Naive thymus-derived CD8-positive, alpha-beta T cell (primary cell): ENCODE measurements around the gene SMG1. TPM values are rescaled to one million over a fixed set of nuclear protein-coding genes. Genes with fewer than 3 reads are reported as not detected.
A peak's percentile ranks its signal among the peaks of the same experiment; 100 is the strongest.
"Not testable (repeated sequence)": the region's sequence is repeated elsewhere in the genome, so short reads cannot be mapped to it uniquely, and the experiment has no call there.

Experiments used
- ATAC-seq, 2 donors: fragments of 150-1000 bp; cut with Tn5 transposase in 1 of 2; sonication (Bioruptor Pico), chemical (Tn5 transposase) in 1 of 2; 1 replicate in 1 of 2; 2 replicates in 1 of 2; pipeline ENCODE4 v1.10.0; 2021; ENCODE audit warnings: mild to moderate bottlenecking in 2 of 2, moderate library complexity in 2 of 2
- POLR2A ChIA-PET: fragments of 350-600 bp; sonication (Branson Sonifier 250); formaldehyde crosslinking; loops from one replicate; lab custom pipeline; 2021; ENCODE audit warnings: antibody characterized with exemption; lab: Charles Lee
- DNase-seq, 10 donors: peaks; one replicate each; pipeline versions ENCODE4 v3.0.0 to v3.0.0-alpha.2; 2020 to 2022
- H3K27ac Mint-ChIP-seq, 10 donors: one replicate each; pipeline ENCODE4 v1.8.0; 2020 to 2022; ENCODE audit warnings: mild to moderate bottlenecking in 10 of 10, mixed read lengths in 10 of 10, moderate library complexity in 4 of 10, inconsistent platforms in 1 of 10
- H3K27me3 Mint-ChIP-seq, 5 donors: one replicate each; pipeline ENCODE4 v1.8.0; 2021 to 2022; ENCODE audit warnings: mixed read lengths in 5 of 5
- H3K36me3 Mint-ChIP-seq, 3 donors: one replicate each; pipeline ENCODE4 v1.8.0; 2020 to 2022; ENCODE audit warnings: mixed read lengths in 3 of 3, mild to moderate bottlenecking in 2 of 3, inconsistent platforms in 1 of 3
- H3K4me1 Mint-ChIP-seq, 4 donors: one replicate each; pipeline ENCODE4 v1.8.0; 2021 to 2022; ENCODE audit warnings: mixed read lengths in 4 of 4
- H3K4me3 Mint-ChIP-seq, 10 donors: one replicate each; pipeline ENCODE4 v1.8.0; 2020 to 2022; ENCODE audit warnings: mild to moderate bottlenecking in 10 of 10, mixed read lengths in 10 of 10, moderate library complexity in 6 of 10, inconsistent platforms in 1 of 10
- H3K9me3 Mint-ChIP-seq, 9 donors: one replicate each; pipeline ENCODE4 v1.8.0; 2020 to 2022; ENCODE audit warnings: mixed read lengths in 9 of 9, mild to moderate bottlenecking in 3 of 9, inconsistent platforms in 1 of 9, moderate library complexity in 1 of 9
- polyA plus RNA-seq, 3 donors: library from polyadenylated mRNA; unstranded; fragments of 300-500 nt; fragmentation: Illumina TruSeq; gene quantifications; one replicate each; pipeline ENCODE4 v1.2.3, GENCODE V29; 2021
- total RNA-seq, 8 experiments: library from RNA in 2 of 8; stranded (reverse) in 2 of 8; gene quantifications; one replicate each; pipeline ENCODE4 v1.2.3 and lab custom pipeline; 2021 to 2026

The SMG1 gene
- total and polyA plus RNA-seq, 5 experiments from 2014 or later = 8.4 to 139 (median 16.5) TPM

DNA sequence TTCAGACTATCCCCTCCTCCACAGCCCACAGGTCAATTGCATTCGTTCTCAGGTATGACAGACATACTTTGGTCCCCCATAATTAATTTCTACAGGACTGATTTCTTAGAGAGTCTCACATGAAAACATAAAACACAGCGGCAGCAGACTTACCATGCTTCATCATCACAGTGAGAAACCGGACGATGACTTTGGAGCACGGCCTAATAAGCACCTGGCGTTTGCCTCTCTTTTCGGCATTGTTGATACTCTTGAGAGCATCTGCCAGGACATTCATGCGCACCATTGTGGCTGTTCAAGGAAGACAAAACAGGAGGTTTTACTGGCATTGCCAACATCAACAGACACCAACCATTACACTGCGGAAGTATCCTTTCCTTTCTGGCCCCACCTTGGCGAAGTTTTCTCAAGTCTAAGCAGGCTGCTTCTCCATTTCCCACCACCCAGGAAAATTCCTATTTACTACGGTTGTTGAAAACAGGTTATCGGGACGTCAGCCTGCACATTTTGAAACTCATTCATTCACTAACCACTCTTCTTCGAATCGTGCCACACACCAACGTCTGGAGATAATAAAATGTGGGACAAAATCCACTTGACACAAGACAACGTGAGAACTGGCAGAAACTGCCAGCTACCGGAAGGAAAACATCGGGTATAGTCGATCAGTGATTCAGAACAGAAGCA, 137.2 kb downstream of the SMG1 start:
- Mint-ChIP-seq H3K9me3 (no peaks in the 10 kb centered on the region), H3K4me1 (peaks cover 26 to 60% (median 60%) of the 10 kb centered on the region in 4 donors), H3K27ac (peak overlapping the region; percentile 94 to 98 (median 96)), H3K4me3 (peak overlapping the region; percentile 94 to 99 (median 97)), H3K36me3 (peaks cover 32 to 82% (median 47%) of the 10 kb centered on the region in 3 donors), H3K27me3 (no peaks in the 10 kb centered on the region)
- DNase-seq = no peak
- POLR2A ChIA-PET = interaction anchor here (0.9 to 5.7 kb wide), 6 partner anchors 9 to 766 kb away, joined by 3 to 106 read pairs (median 10); partner anchors contain the start of genes ARL6IP1, SMG1 and VPS35L
- no peak for ATAC-seq

DNA sequence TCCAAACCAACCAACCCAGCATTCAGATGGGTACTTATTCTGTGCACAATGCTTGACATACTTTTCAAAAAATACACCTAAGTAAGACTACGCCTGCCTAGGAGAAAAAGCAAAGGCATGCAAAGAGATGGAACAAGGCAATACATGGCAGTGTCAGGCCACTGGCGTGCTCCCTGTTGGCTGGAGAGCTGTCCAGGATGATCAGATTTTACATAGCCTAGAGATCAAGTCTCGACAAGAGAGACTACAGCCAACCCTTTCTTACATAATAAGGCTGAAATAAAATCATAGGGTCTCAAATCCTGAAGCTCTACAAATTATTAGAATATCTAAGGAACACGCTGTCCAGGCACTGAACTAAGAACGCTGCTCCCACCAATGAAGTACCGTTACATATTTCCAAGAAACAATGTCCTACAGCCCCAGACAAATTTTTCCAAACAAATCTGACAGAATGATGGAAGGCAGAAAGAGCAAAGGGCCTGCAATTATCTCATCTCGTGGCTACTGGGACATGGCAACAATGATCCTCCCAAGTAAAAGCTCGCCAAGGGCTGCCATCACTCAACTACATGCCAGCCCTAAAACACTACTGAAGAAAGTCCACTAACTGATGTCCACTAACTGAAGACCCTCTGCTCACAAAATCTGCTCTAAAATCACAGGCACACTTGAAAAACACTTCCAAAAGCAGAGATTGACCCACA, 141.1 kb downstream of the SMG1 start:
- POLR2A ChIA-PET = no interaction called here

DNA sequence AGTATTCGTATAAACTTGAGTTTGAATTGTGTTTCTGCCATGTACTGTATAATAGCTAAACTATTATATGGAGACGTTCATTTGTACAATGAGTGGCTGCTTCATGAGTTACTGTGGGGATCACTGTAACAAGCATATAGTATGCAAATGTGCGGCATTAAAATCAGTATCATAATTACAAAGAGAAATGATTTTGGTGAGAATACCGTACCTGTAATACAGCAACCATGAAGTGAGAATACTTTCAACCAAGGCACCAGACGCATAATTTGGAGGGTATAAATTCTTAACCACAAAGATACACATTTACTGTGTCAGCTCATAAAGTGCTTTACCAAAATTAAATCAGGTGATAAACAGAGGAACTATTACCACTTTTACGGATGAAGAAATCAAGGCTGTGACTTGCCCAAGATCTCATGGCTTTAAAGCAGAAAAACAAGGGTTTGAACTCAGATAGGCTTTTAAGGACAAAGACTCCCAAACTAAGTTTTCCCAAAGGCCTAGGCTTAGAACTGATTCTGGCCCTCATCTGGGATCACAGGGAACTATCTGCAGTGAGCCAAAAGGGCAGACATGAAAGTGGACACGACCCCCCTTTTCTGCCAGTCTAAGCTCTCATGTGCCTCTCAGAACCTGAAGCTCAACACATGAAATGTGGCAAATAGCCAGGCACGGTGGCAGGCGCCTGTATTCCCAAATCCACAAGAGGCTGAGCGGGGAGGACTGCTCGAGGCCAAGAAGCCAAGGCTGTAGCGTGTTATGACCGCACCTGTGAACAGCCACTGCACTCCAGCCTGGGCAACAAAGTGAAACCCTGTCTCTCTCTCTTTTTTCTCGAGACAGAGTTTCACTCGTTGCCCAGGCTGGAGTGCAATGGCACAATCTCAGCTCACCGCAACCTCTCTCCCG, 142.5 kb downstream of the SMG1 start:
- H3K27ac Mint-ChIP-seq = peak overlapping the region in 4 of 10 donors; percentile 6 to 72 (median 41)
- ATAC-seq (no peak), DNase-seq (no peak)
- H3K9me3 Mint-ChIP-seq = no peaks in the 10 kb centered on the region
- POLR2A ChIA-PET = interaction anchor here (1.6 kb wide), 1 partner anchor 18 kb away, joined by 6 read pairs; the partner anchor contains the start of gene ARL6IP1
- H3K4me1 Mint-ChIP-seq = peaks cover 24 to 56% (median 48%) of the 10 kb centered on the region in 4 donors
- H3K4me3 Mint-ChIP-seq = no peak overlapping the region
- no peaks in the 10 kb centered on the region for H3K27me3 Mint-ChIP-seq
- H3K36me3 Mint-ChIP-seq = peaks cover 17 to 70% (median 40%) of the 10 kb centered on the region in 3 donors

More for the DNA sequence above, 141.1 kb downstream of the SMG1 start:
- Mint-ChIP-seq H3K4me3 (peak overlapping the region; percentile 17 to 57 (median 37)), H3K27ac (peak overlapping the region in 7 of 10 donors; percentile 29 to 78 (median 72)), H3K27me3 (no peaks in the 10 kb centered on the region), H3K4me1 (peaks cover 24 to 66% (median 60%) of the 10 kb centered on the region in 4 donors), H3K9me3 (no peaks in the 10 kb centered on the region), H3K36me3 (peaks cover 27 to 80% (median 46%) of the 10 kb centered on the region in 3 donors)
- DNase-seq (no peak), ATAC-seq (no peak)

DNA sequence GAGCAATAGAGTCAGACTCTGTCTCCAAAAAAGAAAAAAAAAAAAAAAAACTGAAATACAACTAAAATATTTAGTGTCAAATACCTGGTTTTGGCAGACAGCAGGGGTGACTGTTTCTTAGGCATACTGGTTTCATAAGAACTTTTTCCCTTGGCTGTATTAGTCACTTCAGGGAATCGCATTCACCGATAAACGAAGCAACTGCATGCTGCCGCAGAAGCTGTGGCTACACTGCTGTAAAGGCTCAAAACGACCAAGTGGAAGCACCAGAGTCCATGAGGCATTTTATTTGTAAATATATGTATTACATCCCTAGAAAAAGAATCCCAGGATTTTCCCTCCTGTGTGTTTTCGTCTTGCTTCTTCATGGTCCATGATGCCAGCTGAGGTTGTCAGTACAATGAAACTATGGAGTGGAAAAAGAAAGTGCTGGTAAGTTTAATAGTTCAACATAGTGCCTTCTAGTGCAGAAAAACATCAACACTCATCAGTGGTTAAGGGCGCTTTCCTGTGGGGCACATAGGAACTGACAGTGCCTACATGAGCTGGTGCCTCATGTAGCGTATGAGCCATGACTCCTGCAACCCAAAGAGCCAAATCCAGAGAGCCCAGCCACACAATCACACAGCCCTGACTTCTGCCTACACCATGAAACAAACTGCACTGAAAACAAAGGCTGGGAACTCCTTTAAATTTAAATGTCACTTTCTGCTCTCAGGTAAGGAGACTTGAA, 143.3 kb downstream of the SMG1 start:
- Mint-ChIP-seq H3K9me3 (no peaks in the 10 kb centered on the region), H3K4me1 (peaks cover 15 to 48% (median 40%) of the 10 kb centered on the region in 4 donors), H3K36me3 (peaks cover 8 to 64% (median 31%) of the 10 kb centered on the region in 3 donors), H3K27me3 (no peaks in the 10 kb centered on the region), H3K27ac (peak overlapping the region in 4 of 10 donors; percentile 6 to 72 (median 36)), H3K4me3 (peak overlapping the region in 2 of 10 donors; percentile 31 to 43)
- ATAC-seq (peak; percentile 23 to 41), DNase-seq (no peak)
- POLR2A ChIA-PET = interaction anchor here (1.6 kb wide), 1 partner anchor 19 kb away, joined by 6 read pairs; the partner anchor contains the start of gene ARL6IP1

DNA sequence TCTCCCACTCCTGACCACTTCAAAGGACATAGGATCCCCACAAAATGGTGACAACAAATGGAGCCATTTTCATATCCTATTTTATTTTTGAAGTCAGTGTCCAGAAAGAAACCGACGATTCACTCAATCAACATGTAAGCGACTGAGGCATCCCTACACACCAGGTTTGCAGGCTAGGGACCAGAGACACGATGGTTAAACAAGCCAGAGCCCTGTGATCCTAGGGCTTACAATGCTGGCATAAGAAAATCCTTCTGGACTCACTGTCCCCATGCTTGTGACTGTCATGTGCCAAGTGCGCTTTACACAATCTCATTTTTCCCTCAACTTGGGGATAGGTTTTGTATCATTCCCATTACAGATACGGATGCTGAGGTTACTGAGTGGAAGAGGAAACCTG, 145.0 kb downstream of the SMG1 start:
- H3K27me3 Mint-ChIP-seq, ATAC-seq, DNase-seq, H3K4me3 Mint-ChIP-seq, POLR2A ChIA-PET, H3K9me3 Mint-ChIP-seq: not testable (repeated sequence)
- Mint-ChIP-seq H3K4me1 (peaks cover 7 to 32% (median 25%) of the 10 kb centered on the region in 4 donors), H3K27ac (peak overlapping the region in 1 of 10 donors; percentile 18), H3K36me3 (peaks cover 0 to 53% (median 22%) of the 10 kb centered on the region in 3 donors)

DNA sequence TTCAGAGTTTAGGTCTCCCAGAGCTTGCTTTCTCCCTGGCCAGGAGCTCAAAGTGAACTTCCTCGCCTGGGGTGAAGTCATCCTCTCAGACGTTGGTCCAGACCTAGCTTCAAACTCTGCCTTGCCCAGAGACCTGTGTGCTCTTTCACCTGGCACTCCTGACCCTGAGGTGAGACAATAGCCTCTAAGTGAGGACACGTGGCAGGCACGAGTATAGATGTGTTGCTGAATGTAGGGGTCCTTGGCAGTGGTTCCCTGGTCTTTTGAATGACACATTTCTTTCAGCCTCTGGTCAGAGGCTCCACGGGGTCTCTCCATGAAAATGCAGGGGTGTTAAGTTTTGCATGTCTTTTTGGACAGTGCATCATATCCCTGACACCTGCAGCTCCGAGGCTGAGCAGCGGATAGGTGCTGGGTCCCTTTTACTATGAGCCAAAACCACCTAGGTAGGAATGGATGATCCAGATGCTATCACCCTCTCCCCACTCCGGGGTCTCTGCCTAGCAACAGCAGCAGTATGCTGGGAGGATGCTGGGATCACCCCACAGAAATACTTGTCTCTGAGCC, 145.7 kb downstream of the SMG1 start:
- H3K4me3 Mint-ChIP-seq, H3K27ac Mint-ChIP-seq, H3K27me3 Mint-ChIP-seq, POLR2A ChIA-PET, DNase-seq, H3K9me3 Mint-ChIP-seq: not testable (repeated sequence)
- H3K4me1 Mint-ChIP-seq = peaks cover 5 to 25% (median 18%) of the 10 kb centered on the region in 4 donors
- peaks cover 0 to 46% (median 15%) of the 10 kb centered on the region in 3 donors for H3K36me3 Mint-ChIP-seq
- peak in 1 of 2 donors; percentile 15 for ATAC-seq

DNA sequence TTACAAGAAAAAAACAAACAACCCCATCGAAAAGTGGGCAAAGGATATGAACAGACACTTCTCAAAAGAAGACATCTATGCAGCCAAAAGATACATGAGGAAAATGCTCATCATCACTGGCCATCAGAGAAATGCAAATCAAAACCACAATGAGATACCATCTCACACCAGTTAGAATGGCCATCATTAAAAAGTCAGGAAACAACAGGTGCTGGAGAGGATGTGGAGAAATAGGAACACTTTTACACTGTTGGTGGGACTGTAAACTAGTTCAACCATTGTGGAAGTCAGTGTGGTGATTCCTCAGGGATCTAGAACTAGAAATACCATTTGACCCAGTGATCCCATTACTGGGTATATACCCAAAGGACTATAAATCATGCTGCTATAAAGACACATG, 148.5 kb downstream of the SMG1 start:
- H3K9me3 Mint-ChIP-seq, H3K4me1 Mint-ChIP-seq, POLR2A ChIA-PET, DNase-seq, ATAC-seq, H3K4me3 Mint-ChIP-seq, H3K27ac Mint-ChIP-seq, H3K27me3 Mint-ChIP-seq: not testable (repeated sequence)
- peaks cover 0 to 17% (median 3%) of the 10 kb centered on the region in 3 donors for H3K36me3 Mint-ChIP-seq

DNA sequence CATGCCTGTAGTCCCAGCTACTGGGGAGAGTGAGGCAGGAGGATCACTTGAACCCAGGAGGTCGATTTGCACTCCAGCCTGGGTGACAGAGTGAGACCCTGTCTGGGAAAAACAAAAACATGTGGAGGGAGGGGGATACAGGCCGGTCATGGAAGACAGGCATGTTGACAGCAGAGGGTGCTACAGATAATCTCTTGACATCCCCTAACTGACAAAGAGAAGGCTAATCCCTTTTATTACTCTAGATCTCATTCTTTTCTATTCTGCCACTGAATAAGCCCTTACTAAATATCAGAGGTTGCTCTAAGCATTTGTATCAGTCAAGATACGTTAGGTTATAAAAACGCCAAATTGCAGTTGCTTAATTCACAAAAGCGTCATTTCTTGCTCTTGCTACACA, 149.9 kb downstream of the SMG1 start:
- H3K9me3 Mint-ChIP-seq, ATAC-seq, DNase-seq, H3K27ac Mint-ChIP-seq, H3K27me3 Mint-ChIP-seq, POLR2A ChIA-PET, H3K4me1 Mint-ChIP-seq, H3K4me3 Mint-ChIP-seq: not testable (repeated sequence)
- peaks cover 0 to 11% (median 3%) of the 10 kb centered on the region in 3 donors for H3K36me3 Mint-ChIP-seq

DNA sequence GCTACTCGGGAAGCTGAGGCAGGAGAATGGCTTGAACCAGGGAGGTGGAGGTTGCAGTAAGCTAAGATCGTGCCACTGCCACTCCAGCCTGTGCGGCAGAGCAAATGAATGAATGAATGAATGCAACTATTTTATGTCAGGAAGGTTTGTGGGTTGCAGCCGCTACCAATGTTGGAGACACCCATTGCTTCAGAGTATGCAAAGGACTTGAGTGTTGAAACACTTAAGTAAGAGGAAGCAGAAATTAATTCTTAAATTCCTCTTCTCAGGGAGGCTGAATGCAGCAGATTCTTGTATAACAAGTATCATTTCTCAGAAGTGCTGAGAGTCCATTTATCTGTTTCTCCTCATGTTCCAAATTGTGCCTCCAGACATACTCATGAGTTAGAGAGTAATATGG, 151.6 kb downstream of the SMG1 start:
- H3K27me3 Mint-ChIP-seq, H3K4me3 Mint-ChIP-seq, H3K9me3 Mint-ChIP-seq, ATAC-seq, H3K36me3 Mint-ChIP-seq, POLR2A ChIA-PET, H3K4me1 Mint-ChIP-seq, DNase-seq, H3K27ac Mint-ChIP-seq: not testable (repeated sequence)

DNA sequence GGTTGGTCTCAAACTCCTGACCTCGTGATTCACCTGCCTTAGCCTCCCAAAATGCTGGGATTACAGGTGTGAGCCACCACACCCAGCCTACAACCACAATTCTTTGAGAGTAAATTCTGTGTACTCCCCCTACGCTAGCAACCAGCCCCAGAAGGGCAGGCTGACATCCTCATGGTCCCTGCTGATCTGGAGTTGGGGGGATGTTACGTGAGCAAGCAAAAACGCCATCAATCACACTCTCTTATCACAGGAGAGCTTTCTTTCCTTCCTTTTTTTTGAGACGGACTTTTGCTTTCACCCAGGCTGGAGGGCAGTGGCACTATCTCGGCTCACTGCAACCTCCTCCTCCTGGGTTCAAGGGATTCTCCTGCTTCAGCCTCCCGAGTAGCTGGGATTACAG, 154.0 kb downstream of the SMG1 start:
- peaks cover 6 to 13% (median 9%) of the 10 kb centered on the region in 4 donors for H3K4me1 Mint-ChIP-seq
- ATAC-seq, H3K27ac Mint-ChIP-seq, H3K36me3 Mint-ChIP-seq, H3K27me3 Mint-ChIP-seq, DNase-seq, POLR2A ChIA-PET, H3K4me3 Mint-ChIP-seq, H3K9me3 Mint-ChIP-seq: not testable (repeated sequence)

DNA sequence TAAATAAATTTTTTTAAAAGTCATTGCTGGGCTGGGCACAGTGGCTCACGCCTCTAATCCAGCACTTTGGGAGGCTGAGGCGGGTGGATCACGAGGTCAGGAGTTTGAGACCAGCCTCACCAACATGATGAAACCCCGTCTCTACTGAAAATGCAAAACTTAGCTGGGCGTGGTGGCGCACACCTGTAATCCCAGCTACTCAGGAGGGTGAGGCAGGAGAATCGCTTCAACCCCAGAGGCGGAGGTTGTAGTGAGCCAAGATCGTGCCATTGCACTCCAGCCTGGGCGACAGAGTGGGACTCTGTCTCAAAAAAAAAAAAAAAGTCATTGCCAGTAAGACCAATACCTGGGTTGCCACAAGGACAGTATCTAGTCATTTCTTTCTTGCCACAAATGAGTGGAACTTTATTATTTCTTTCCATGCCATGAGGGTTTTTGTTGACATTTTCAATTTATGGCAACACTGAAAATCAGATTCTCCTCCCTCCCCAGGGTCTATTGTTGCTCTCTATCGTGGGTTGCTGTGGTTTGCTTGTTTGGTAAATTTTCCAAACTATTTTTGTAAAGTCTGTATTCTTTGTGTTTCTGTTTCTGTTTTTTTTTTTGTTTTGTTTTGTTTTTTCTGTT, 155.8 kb downstream of the SMG1 start:
- H3K9me3 Mint-ChIP-seq, ATAC-seq, H3K36me3 Mint-ChIP-seq, POLR2A ChIA-PET, DNase-seq, H3K27me3 Mint-ChIP-seq: not testable (repeated sequence)
- H3K4me1 Mint-ChIP-seq = peaks cover 6 to 20% (median 10%) of the 10 kb centered on the region in 4 donors
- peak overlapping the region in 1 of 10 donors; percentile 40 for H3K27ac Mint-ChIP-seq
- peak overlapping the region in 1 of 10 donors; percentile 13 for H3K4me3 Mint-ChIP-seq
